Measurements from ENCODE around the gene LIN7A. TPM values are rescaled to one million over a fixed set of nuclear protein-coding genes. Genes with fewer than 3 reads are reported as not detected.

Gene LIN7A
- polyA plus RNA-seq, 3 donors, result 19.9 to 23.8 (median 20.3) TPM

GRCh38 chr12:80861641-80862378 lies 75.9 kb downstream of the LIN7A start:
- no peak for DNase-seq (ENCODE audit: low read depth in 3 of 3, low spot score in 2 of 3)

DNA sequence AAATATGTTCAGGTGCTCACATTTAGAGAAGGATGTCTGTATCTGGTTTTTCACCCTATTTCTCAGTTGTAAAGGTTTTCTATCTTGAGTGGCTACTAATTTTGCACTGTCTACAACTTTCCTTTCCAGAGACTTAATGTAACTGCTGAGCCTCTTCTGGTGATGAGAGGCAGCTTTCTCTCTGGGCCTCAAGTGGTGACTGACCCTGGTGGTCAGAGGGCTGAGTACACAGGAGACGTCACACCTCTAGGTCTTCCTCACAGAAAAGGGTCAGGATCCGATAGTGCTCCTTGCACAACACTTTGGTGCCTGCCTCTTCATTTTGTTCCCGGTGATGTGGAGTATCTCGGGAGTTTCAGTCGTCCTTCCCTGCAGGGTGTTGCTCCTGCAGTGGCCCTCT lies 76.8 kb downstream of the LIN7A start:
- DNase-seq (ENCODE audit: low read depth in 3 of 3, low spot score in 2 of 3), result no peak

DNA sequence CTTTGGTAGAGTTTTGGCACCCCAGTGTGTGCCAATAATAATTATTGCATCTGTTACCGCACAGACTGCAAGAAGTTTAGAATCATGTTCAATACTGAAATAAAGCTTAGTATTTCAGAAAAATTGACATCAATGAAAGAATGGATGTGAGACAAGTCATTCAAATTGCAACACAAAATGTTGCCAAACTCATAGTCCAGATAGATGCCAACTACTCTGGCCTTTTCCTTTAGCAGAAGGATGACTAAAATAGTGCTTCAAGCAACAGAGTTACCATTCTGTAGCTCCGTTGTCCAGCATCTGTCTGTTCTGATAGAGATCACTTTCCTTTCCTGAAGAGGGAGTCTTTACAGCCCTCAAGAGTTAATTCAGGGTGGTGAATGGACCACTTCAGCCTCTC lies 77.5 kb downstream of the LIN7A start:
- DNase-seq (ENCODE audit: low read depth in 3 of 3, low spot score in 2 of 3), result no peak

- DNase-seq (ENCODE audit: low read depth in 3 of 3, low spot score in 2 of 3), result no peak
Observed at GRCh38 chr12:80858356-80858755, 79.4 kb downstream of the LIN7A start.

DNA sequence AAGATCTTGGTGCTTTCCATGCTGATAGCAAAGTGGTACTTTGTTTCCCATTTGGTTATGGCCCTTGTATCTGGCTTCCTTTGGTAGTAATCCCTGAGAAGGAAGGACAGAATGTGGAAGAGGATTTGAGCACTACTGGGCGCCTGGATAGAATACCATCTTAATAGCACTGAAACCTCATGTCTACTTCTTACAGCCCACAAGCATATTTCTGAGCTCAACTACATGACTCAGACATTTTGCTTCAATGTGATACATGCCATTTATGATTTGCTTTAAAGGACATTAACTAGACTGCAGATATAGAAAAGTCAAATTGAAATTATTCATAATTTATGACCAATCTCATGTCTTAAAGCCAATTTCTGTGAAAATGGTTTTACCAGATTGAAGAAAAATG lies 80.4 kb downstream of the LIN7A start:
- DNase-seq (ENCODE audit: low read depth in 3 of 3, low spot score in 2 of 3), result no peak

GRCh38 chr12:80849337-80849736 lies 88.4 kb downstream of the LIN7A start:
- no peak for DNase-seq (ENCODE audit: low read depth in 3 of 3, low spot score in 2 of 3)

DNA sequence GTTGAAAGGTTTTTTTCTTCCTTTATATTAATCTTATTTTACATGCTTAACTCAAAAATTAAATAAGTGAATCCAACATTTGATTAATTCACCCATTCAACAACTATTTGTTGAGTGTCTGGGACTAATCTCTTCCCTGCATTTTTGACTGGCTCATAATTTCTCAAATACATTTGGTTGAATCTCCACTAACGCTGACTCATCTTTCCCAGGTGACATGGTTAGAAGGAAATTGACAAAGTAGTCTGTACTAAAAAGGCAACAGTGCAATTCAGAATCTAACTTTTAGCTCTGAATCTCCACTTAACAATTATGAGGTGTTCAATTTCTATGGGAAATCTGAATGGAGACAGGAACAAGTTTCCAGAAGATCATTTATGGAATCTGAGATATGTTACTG lies 88.9 kb downstream of the LIN7A start:
- DNase-seq (ENCODE audit: low read depth in 3 of 3, low spot score in 2 of 3), result no peak

- DNase-seq (ENCODE audit: low read depth in 3 of 3, low spot score in 2 of 3), result no peak
Observed at GRCh38 chr12:80847575-80847974, 90.2 kb downstream of the LIN7A start.

GRCh38 chr12:80846952-80847351 lies 90.8 kb downstream of the LIN7A start:
- DNase-seq (ENCODE audit: low read depth in 3 of 3, low spot score in 2 of 3), result no peak

DNA sequence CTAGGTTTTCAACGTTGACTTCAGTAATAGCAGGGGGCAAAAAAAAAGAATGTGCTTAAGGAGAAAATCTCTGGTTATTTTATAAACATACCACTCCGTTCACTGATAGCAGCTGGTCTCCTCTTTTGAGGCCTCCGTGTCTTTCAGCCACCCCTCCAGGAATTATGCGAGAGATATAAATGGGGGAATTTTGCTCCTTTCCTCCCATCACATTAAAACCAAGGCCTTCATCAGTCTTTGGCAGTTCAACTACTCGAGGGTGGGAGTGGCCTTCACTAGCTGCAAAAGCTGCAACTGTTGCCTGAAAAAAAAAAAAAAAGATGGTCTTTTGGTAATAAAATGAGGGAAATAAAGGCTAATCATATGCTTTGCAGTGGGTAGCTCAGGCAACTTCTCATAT lies 92.1 kb downstream of the LIN7A start:
- no peak for DNase-seq (ENCODE audit: low read depth in 3 of 3, low spot score in 2 of 3)

GRCh38 chr12:80843969-80844368 lies 93.8 kb downstream of the LIN7A start:
- DNase-seq (ENCODE audit: low read depth in 3 of 3, low spot score in 2 of 3), result no peak

DNA sequence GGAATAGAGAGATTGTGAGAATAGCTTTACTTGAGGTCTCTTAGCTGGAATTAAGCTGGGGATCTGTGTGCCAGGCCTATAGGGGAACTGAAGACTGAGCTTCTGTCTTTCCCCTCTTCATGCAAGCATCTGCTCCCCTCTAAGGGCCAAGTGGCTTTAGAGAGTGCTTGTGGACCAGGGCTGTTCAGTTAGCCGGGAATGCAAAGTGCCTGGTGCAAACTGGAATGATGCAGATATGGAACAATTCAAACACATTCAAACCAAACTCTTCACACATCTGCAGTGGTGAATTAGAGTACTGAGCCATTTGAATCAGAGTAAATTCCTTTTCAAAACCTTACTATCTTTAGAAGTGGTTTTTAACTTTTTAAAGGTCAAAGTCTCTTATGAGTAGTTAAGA lies 99.0 kb downstream of the LIN7A start:
- DNase-seq (ENCODE audit: low read depth in 3 of 3, low spot score in 2 of 3), result no peak

DNA sequence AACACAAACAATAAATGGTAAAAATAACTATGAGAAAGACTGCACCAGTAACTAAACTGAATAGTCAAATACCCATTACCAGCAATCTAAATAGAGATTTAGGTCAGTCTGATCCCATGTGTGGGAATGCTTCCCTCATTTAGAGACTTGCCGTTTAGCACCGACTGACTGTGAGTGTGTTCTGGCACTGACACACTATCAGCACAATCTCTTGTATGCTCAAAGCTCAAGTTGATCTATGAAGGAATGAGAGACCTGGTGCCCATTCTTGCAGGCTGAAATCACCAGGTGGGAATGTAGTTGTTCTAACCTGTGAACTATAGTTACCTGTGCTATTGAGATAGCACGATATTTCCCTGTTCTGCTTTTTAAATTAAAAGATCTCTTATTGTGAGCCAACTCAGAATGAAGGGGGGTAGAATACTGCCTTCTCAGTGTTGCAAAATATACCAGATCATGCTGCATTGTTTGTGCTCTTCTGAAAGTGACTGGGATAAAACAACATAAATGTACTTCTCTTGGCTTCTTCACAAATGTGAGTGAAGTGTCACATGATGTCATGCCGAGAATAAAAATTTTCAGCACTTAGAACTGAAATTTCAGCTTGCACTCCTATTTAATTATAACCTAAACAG lies 99.6 kb downstream of the LIN7A start:
- no peak for DNase-seq (ENCODE audit: low read depth in 3 of 3, low spot score in 2 of 3)

- DNase-seq (ENCODE audit: low read depth in 3 of 3, low spot score in 2 of 3), result peak in 1 of 3 donors; percentile 15
Observed at GRCh38 chr12:80837342-80837978, 100.3 kb downstream of the LIN7A start.

DNA sequence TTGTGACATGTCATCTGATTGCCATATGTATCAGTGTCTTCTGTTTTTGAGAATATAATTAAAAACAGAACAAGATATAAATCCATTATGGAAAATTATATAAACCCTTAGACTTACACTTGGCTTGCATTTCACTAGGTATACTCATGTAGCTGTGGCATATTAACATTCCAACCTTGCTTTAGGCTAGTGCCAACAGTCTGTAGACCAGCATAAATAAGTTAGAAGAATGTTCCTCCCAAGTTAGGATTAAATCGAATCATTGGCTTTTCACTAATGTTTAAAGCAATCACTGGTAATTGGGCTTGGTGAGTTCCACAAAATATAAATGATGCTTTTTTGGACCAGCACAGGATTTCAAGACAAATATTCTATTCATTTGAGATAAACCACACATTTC lies 103.0 kb downstream of the LIN7A start:
- no peak for DNase-seq (ENCODE audit: low read depth in 3 of 3, low spot score in 2 of 3)

GRCh38 chr12:80830533-80831088 lies 107.1 kb downstream of the LIN7A start:
- DNase-seq (ENCODE audit: low read depth in 3 of 3, low spot score in 2 of 3), result no peak

DNA sequence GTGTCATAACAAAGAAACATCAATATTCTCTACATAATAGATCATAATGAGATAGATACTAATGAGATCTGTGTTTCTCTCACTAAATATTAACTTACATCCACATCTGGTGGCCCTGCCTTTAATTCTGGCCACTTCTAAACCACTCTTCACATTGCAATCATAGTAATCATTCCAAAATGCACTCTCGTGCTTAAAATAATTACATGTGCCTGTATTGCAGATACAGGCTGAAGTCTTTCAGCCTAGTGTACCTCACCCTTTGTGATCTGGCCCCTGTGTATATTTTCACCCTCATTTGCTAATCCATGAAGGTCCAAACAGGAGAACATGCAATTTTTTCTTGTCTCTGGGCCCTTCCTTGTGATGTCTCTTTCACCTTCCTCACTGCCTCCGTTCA lies 108.0 kb downstream of the LIN7A start:
- DNase-seq (ENCODE audit: low read depth in 3 of 3, low spot score in 2 of 3), result no peak

DNA sequence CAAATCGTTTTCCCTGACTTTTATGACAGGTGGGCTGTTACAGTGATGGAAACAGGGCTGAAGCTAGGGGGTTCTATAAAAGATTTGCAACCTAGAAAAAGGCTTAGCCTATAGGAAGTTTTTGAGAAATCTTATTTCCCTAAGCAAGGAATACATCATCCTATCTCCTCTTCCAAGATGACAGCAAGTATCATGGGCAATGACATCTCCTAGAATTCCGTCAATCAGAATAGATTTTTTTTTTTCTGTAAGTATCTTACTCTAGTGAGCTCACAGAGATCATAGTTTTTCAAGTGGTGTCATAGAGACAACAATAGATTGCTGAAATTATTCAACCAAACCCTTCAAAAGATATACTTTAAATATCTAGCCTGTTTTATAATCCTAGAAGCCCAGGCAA lies 112.2 kb downstream of the LIN7A start:
- DNase-seq (ENCODE audit: low read depth in 3 of 3, low spot score in 2 of 3), result no peak

GRCh38 chr12:80823393-80823792 lies 114.3 kb downstream of the LIN7A start:
- no peak for DNase-seq (ENCODE audit: low read depth in 3 of 3, low spot score in 2 of 3)

- DNase-seq (ENCODE audit: low read depth in 3 of 3, low spot score in 2 of 3), result no peak
Observed at GRCh38 chr12:80821513-80822000, 116.2 kb downstream of the LIN7A start.

DNA sequence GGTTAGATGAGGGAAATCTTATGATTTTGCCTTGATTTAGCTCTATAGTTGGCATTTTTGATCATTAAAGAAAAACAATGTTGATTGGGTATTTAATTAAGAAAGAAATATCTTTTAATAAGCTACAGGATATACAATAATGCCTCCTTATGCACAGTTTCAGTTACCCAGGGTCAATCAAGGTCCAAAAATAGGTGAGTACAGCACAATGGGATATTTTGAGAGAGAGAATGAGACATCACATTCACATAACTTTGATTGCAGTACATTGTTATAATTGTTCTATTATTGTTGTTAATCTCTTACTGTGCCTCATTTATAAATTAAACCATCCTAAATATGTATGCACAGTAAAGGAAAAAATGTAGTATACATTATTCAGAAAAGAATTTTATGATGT lies 118.9 kb downstream of the LIN7A start:
- no peak for DNase-seq (ENCODE audit: low read depth in 3 of 3, low spot score in 2 of 3)

GRCh38 chr12:80815351-80815750 lies 122.4 kb downstream of the LIN7A start:
- DNase-seq (ENCODE audit: low read depth in 3 of 3, low spot score in 2 of 3), result no peak

Data from right renal cortex interstitium (tissue), 3 donors.